ENCODE data around the gene TMEM17. TPM values are rescaled to one million over a fixed set of nuclear protein-coding genes. Genes with fewer than 3 reads are reported as not detected.

Gene TMEM17
- total and polyA plus RNA-seq, 12 donors, result 0.66 to 3.2 (median 2.1) TPM

GRCh38 chr2:62469114-62469513 is 36.9 kb downstream of the TMEM17 start:
- peaks cover 0 to 55% (median 22%) of the 10 kb centered on the region in 9 donors for H3K4me1 ChIP-seq
- TF ChIP-seq CTCF (IDR thresholded peaks at IDR 0.05), result no peak
- WGBS, 2 donors, result 58 to 91% methylated on average over 1 of the region's 1 CpG
- no peaks in the 10 kb centered on the region for H3K27me3 ChIP-seq
- no peak overlapping the region for H3K27ac ChIP-seq
- no peak for DNase-seq
- no peak overlapping the region for H3K4me3 ChIP-seq
- intact Hi-C loops (cut with DNase I), result no loop called here
- H3K9me3 ChIP-seq, result no peaks in the 10 kb centered on the region
- no peak for ATAC-seq
- H3K36me3 ChIP-seq, result no peaks in the 10 kb centered on the region

GRCh38 chr2:62467475-62468321 is 38.3 kb downstream of the TMEM17 start:
- no peak for TF ChIP-seq CTCF (IDR thresholded peaks at IDR 0.05)
- Histone ChIP-seq H3K27ac (peak overlapping the region in 9 of 10 donors; percentile 34 to 65 (median 46)), H3K4me3 (no peak overlapping the region), H3K4me1 (peaks cover 0 to 42% (median 11%) of the 10 kb centered on the region in 9 donors), H3K36me3 (no peaks in the 10 kb centered on the region), H3K27me3 (no peaks in the 10 kb centered on the region), H3K9me3 (no peaks in the 10 kb centered on the region)
- ATAC-seq (peak; percentile 38 to 66 (median 60)), DNase-seq (no peak)
- intact Hi-C loops (cut with DNase I), result no loop called here
- 76 to 85% methylated on average over 8 of the region's 8 CpGs for WGBS, 2 donors

- intact Hi-C loops (cut with DNase I), result no loop called here
- WGBS, 2 donors, result 74 to 75% methylated on average over 6 of the region's 6 CpGs
- Histone ChIP-seq H3K36me3 (no peaks in the 10 kb centered on the region), H3K4me1 (peaks cover 0 to 36% (median 9%) of the 10 kb centered on the region in 9 donors), H3K9me3 (no peaks in the 10 kb centered on the region), H3K4me3 (no peak overlapping the region), H3K27ac (peak overlapping the region in 9 of 10 donors; percentile 34 to 65 (median 46)), H3K27me3 (no peaks in the 10 kb centered on the region)
- DNase-seq, result no peak
- no peak for TF ChIP-seq CTCF (IDR thresholded peaks at IDR 0.05)
- no peak for ATAC-seq
These were observed 38.9 kb downstream of the TMEM17 start for GRCh38 chr2:62467100-62467474.

GRCh38 chr2:62466503-62466854 is 39.5 kb downstream of the TMEM17 start:
- WGBS, 2 donors, result 98% methylated on average over 2 of the region's 2 CpGs
- no peak for TF ChIP-seq CTCF (IDR thresholded peaks at IDR 0.05)
- H3K4me3 ChIP-seq, result no peak overlapping the region
- no peaks in the 10 kb centered on the region for H3K27me3 ChIP-seq
- H3K36me3 ChIP-seq, result no peaks in the 10 kb centered on the region
- H3K4me1 ChIP-seq, result peaks cover 0 to 37% (median 9%) of the 10 kb centered on the region in 9 donors
- intact Hi-C loops (cut with DNase I), result no loop called here
- peak overlapping the region in 8 of 10 donors; percentile 6 to 56 (median 28) for H3K27ac ChIP-seq
- no peak for ATAC-seq
- H3K9me3 ChIP-seq, result no peaks in the 10 kb centered on the region
- no peak for DNase-seq
